HG03097 (cell line): Measurements from ENCODE around the gene GAP43.

Experiments used
- ATAC-seq: cut with Tn5 transposase; IDR thresholded peaks from one replicate; pipeline ENCODE4 v1.9.1; 2021; ENCODE audit not compliant: unreplicated experiment, low FRiP score

The GAP43 gene

GRCh38 chr3:115659253-115660220 is 36.2 kb downstream of the GAP43 start:
- ATAC-seq: no peak

- ATAC-seq: no peak
Observed at GRCh38 chr3:115660646-115661337, 37.5 kb downstream of the GAP43 start.

- ATAC-seq: no peak
Observed at GRCh38 chr3:115662356-115662755, 39.0 kb downstream of the GAP43 start.

- no peak for ATAC-seq
Observed at GRCh38 chr3:115663414-115663813, 40.1 kb downstream of the GAP43 start.

- no peak for ATAC-seq
Observed at GRCh38 chr3:115666081-115666480, 42.8 kb downstream of the GAP43 start.

- ATAC-seq: no peak
Observed at GRCh38 chr3:115666920-115667737, 43.8 kb downstream of the GAP43 start.

- ATAC-seq: no peak
Observed at GRCh38 chr3:115667738-115668065, 44.4 kb downstream of the GAP43 start.

- no peak for ATAC-seq
Observed at GRCh38 chr3:115670911-115671310, 47.6 kb downstream of the GAP43 start.

- no peak for ATAC-seq
Observed at GRCh38 chr3:115671761-115672455, 48.6 kb downstream of the GAP43 start.

- no peak for ATAC-seq
Observed at GRCh38 chr3:115673881-115674280, 50.6 kb downstream of the GAP43 start.

- no peak for ATAC-seq
Observed at GRCh38 chr3:115676336-115676735, 53.0 kb downstream of the GAP43 start.

- ATAC-seq: no peak
Observed at GRCh38 chr3:115680803-115681345, 57.6 kb downstream of the GAP43 start.

- no peak for ATAC-seq
Observed at GRCh38 chr3:115681736-115682135, 58.4 kb downstream of the GAP43 start.

GRCh38 chr3:115683305-115683704 is 60.0 kb downstream of the GAP43 start:
- no peak for ATAC-seq

- no peak for ATAC-seq
Observed at GRCh38 chr3:115683773-115684172, 60.5 kb downstream of the GAP43 start.

- ATAC-seq: no peak
Observed at GRCh38 chr3:115685097-115685496, 61.8 kb downstream of the GAP43 start.

GRCh38 chr3:115687721-115688120 is 64.4 kb downstream of the GAP43 start:
- no peak for ATAC-seq

GRCh38 chr3:115688418-115688817 is 65.1 kb downstream of the GAP43 start:
- no peak for ATAC-seq

GRCh38 chr3:115689928-115690327 is 66.6 kb downstream of the GAP43 start:
- ATAC-seq: no peak

- ATAC-seq: no peak
Observed at GRCh38 chr3:115691964-115692363, 68.7 kb downstream of the GAP43 start.
